ENCODE results near the gene DUSP16.

DNA sequence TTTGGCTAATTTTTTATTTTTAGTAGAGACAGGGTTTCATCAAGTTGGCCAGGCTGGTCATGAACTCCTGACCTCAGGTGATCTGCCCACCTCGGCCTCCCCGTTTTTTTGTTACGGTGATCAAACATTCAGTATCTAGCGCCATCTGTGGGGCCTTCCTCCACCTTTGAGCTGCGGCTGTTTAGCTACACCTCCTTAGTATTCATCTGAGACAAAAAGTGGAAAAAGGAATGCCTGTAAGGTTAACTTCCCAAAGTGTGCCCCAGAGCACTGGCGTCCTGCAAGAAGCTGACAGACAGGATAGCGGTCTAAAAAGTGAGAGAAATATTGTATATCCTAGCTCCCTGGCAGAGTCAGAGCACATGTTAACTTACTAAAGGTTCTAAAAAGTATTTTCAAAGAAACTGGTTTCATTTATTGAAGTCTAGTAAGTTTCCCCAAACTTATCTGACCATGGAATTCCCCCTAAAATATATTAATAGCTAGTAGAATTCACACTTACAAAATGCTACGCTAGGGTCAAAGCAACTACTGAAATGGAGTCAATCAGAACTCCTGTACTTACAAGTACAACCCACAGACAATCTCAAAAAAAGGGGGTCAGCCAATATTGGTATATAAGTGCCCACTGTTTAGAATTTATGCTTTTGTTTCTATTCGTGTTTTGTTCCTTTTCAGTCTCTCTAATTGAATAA lies 59.1 kb downstream of the DUSP16 start:
- TF ChIP-seq, protein P1, sequence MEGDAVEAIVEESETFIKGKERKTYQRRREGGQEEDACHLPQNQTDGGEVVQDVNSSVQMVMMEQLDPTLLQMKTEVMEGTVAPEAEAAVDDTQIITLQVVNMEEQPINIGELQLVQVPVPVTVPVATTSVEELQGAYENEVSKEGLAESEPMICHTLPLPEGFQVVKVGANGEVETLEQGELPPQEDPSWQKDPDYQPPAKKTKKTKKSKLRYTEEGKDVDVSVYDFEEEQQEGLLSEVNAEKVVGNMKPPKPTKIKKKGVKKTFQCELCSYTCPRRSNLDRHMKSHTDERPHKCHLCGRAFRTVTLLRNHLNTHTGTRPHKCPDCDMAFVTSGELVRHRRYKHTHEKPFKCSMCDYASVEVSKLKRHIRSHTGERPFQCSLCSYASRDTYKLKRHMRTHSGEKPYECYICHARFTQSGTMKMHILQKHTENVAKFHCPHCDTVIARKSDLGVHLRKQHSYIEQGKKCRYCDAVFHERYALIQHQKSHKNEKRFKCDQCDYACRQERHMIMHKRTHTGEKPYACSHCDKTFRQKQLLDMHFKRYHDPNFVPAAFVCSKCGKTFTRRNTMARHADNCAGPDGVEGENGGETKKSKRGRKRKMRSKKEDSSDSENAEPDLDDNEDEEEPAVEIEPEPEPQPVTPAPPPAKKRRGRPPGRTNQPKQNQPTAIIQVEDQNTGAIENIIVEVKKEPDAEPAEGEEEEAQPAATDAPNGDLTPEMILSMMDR (IDR thresholded peaks at IDR 0.05) = no peak
- no peak for TF ChIP-seq POLR2A (IDR thresholded peaks at IDR 0.05)
